ENCODE results near the gene RHOT2.
A peak's percentile ranks its signal among the peaks of the same experiment; 100 is the strongest.

The RHOT2 gene

GRCh38 chr16:657487-657886 lies 10.4 kb upstream of the RHOT2 start:
- H2AFZ ChIP-seq (ENCODE audit: low read length), result no peak overlapping the region
- H3K4me3 ChIP-seq (ENCODE audit: low read depth, low read length, poor library complexity, severe bottlenecking), result no peak overlapping the region
- no peak for TF ChIP-seq EZH2 (IDR thresholded peaks at IDR 0.05; ENCODE audit: borderline replicate concordance, low read length)
- TF ChIP-seq, protein P1, sequence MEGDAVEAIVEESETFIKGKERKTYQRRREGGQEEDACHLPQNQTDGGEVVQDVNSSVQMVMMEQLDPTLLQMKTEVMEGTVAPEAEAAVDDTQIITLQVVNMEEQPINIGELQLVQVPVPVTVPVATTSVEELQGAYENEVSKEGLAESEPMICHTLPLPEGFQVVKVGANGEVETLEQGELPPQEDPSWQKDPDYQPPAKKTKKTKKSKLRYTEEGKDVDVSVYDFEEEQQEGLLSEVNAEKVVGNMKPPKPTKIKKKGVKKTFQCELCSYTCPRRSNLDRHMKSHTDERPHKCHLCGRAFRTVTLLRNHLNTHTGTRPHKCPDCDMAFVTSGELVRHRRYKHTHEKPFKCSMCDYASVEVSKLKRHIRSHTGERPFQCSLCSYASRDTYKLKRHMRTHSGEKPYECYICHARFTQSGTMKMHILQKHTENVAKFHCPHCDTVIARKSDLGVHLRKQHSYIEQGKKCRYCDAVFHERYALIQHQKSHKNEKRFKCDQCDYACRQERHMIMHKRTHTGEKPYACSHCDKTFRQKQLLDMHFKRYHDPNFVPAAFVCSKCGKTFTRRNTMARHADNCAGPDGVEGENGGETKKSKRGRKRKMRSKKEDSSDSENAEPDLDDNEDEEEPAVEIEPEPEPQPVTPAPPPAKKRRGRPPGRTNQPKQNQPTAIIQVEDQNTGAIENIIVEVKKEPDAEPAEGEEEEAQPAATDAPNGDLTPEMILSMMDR (IDR thresholded peaks at IDR 0.05; ENCODE audit: low read length), result no peak
- no peaks in the 10 kb centered on the region for H3K79me2 ChIP-seq (ENCODE audit: insufficient read depth, low read length)
- H3K9me3 ChIP-seq (ENCODE audit: low read length), result no peaks in the 10 kb centered on the region
- no peak overlapping the region for H3K27ac ChIP-seq (ENCODE audit: low read depth, low read length, poor library complexity, severe bottlenecking)
- H4K20me1 ChIP-seq (ENCODE audit: insufficient read depth, low read length), result no peaks in the 10 kb centered on the region
- no peaks in the 10 kb centered on the region for H3F3A ChIP-seq (ENCODE audit: insufficient read depth, low read length)
- H3K9me2 ChIP-seq (ENCODE audit: low read depth, low read length), result no peaks in the 10 kb centered on the region
- no peak overlapping the region for H3K4me2 ChIP-seq (ENCODE audit: low read length)
- H3K36me3 ChIP-seq (ENCODE audit: insufficient read depth, low read length), result peaks cover 49% of the 10 kb centered on the region
- H3K27me3 ChIP-seq (ENCODE audit: insufficient read depth, low read length), result no peaks in the 10 kb centered on the region
- no peak overlapping the region for H3K9ac ChIP-seq (ENCODE audit: low read length)
- peaks cover 6% of the 10 kb centered on the region for H3K4me1 ChIP-seq (ENCODE audit: insufficient read depth, low read length, severe bottlenecking)

DNA sequence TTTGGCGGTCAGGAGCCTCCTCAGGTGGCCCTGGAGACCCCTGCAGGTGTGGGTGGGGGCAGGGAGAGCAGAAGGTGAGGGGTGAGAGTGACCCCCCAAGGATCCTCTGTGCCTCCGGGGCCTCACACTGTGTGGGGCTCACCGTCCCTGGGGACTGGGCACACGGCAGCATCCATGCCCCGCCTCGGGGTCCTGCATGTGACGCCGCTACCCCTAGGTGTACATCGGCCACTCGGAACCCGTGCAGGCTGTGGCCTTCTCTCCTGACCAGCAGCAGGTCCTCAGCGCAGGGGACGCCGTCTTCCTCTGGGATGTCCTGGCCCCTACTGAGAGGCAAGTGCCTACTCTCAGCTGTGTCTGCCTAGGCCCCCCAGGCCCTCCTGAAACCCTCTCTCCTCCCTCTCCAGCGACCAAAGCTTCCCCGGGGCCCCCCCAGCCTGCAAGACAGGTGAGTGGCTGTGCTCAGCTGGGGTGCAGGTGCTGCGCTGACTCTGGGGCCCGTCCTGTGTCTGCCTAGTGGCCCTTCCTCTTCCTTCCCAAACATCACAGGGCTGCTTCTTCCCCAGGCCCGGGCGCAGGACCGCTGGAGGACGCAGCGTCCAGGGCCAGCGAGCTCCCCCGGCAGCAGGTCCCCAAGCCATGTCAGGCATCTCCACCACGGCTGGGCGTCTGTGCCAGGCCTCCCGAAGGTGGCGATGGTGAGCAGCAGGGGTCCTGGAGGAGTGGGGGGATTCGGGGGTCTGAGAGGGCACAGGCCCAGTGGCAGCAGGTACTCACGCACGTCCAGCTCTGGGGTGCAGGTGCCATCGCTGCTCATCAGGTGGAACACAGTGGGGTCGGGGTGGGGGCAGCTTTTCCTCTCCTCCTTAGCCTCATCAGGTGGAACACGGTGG lies 9.0 kb upstream of the RHOT2 start:
- H3K4me1 ChIP-seq (ENCODE audit: insufficient read depth, low read length, severe bottlenecking), result peaks cover 6% of the 10 kb centered on the region
- H2AFZ ChIP-seq (ENCODE audit: low read length), result no peak overlapping the region
- H3K27ac ChIP-seq (ENCODE audit: low read depth, low read length, poor library complexity, severe bottlenecking), result no peak overlapping the region
- H3K36me3 ChIP-seq (ENCODE audit: insufficient read depth, low read length), result peaks cover 47% of the 10 kb centered on the region
- no peaks in the 10 kb centered on the region for H3K9me3 ChIP-seq (ENCODE audit: low read length)
- H3K27me3 ChIP-seq (ENCODE audit: insufficient read depth, low read length), result no peaks in the 10 kb centered on the region
- no peaks in the 10 kb centered on the region for H3K79me2 ChIP-seq (ENCODE audit: insufficient read depth, low read length)
- no peaks in the 10 kb centered on the region for H4K20me1 ChIP-seq (ENCODE audit: insufficient read depth, low read length)
- TF ChIP-seq EZH2 (IDR thresholded peaks at IDR 0.05; ENCODE audit: borderline replicate concordance, low read length), result no peak
- TF ChIP-seq, protein P1 (IDR thresholded peaks at IDR 0.05; ENCODE audit: low read length), result peak; percentile 30; the same call in 1 of the 2 replicates
- H3F3A ChIP-seq (ENCODE audit: insufficient read depth, low read length), result no peaks in the 10 kb centered on the region
- H3K4me2 ChIP-seq (ENCODE audit: low read length), result no peak overlapping the region
- no peak overlapping the region for H3K9ac ChIP-seq (ENCODE audit: low read length)
- H3K4me3 ChIP-seq (ENCODE audit: low read depth, low read length, poor library complexity, severe bottlenecking), result no peak overlapping the region
- no peaks in the 10 kb centered on the region for H3K9me2 ChIP-seq (ENCODE audit: low read depth, low read length)

GRCh38 chr16:659618-660017 lies 8.3 kb upstream of the RHOT2 start:
- H2AFZ ChIP-seq (ENCODE audit: low read length), result no peak overlapping the region
- no peak overlapping the region for H3K4me3 ChIP-seq (ENCODE audit: low read depth, low read length, poor library complexity, severe bottlenecking)
- no peaks in the 10 kb centered on the region for H3K9me2 ChIP-seq (ENCODE audit: low read depth, low read length)
- no peaks in the 10 kb centered on the region for H3K27me3 ChIP-seq (ENCODE audit: insufficient read depth, low read length)
- peaks cover 6% of the 10 kb centered on the region for H3K4me1 ChIP-seq (ENCODE audit: insufficient read depth, low read length, severe bottlenecking)
- no peaks in the 10 kb centered on the region for H3K79me2 ChIP-seq (ENCODE audit: insufficient read depth, low read length)
- no peaks in the 10 kb centered on the region for H4K20me1 ChIP-seq (ENCODE audit: insufficient read depth, low read length)
- no peak overlapping the region for H3K27ac ChIP-seq (ENCODE audit: low read depth, low read length, poor library complexity, severe bottlenecking)
- H3K4me2 ChIP-seq (ENCODE audit: low read length), result no peak overlapping the region
- peaks cover 50% of the 10 kb centered on the region for H3K36me3 ChIP-seq (ENCODE audit: insufficient read depth, low read length)
- TF ChIP-seq, protein P1 (IDR thresholded peaks at IDR 0.05; ENCODE audit: low read length), result no peak
- no peak for TF ChIP-seq EZH2 (IDR thresholded peaks at IDR 0.05; ENCODE audit: borderline replicate concordance, low read length)
- H3F3A ChIP-seq (ENCODE audit: insufficient read depth, low read length), result no peaks in the 10 kb centered on the region
- no peaks in the 10 kb centered on the region for H3K9me3 ChIP-seq (ENCODE audit: low read length)
- no peak overlapping the region for H3K9ac ChIP-seq (ENCODE audit: low read length)
